Hepatocyte (in vitro differentiated cells): ENCODE data around the gene QPRT.

ENCODE experiments used
- CTCF ChIP-seq: fragments of 200-600 bp; sonication (generic); IDR thresholded peaks from 2 replicates; pipeline ENCODE4 v1.5.1; 2016; ENCODE audit warnings: antibody characterized with exemption, mild to moderate bottlenecking; ENCODE audit not compliant: poor library complexity
- EZH2 ChIP-seq: fragments of 200-600 bp; sonication (generic); IDR thresholded peaks from 2 replicates; pipeline ENCODE4 v1.6.1; 2016; ENCODE audit warnings: antibody characterized with exemption, mild to moderate bottlenecking, borderline replicate concordance
- EZH2phosphoT487 ChIP-seq: fragments of 200-600 bp; sonication (generic); IDR thresholded peaks from one replicate; pipeline ENCODE4 v1.6.1; 2018; ENCODE audit warnings: antibody characterized with exemption, mild to moderate bottlenecking, low read depth, moderate library complexity; ENCODE audit not compliant: unreplicated experiment, severe bottlenecking

- TF ChIP-seq CTCF (no peak), EZH2phosphoT487 (no peak), EZH2 (no peak)
Observed at GRCh38 chr16:29653471-29653870, 25.5 kb upstream of the QPRT start.
